Measurements from ENCODE around the gene CSNK2A1.

CSNK2A1 gene

DNA sequence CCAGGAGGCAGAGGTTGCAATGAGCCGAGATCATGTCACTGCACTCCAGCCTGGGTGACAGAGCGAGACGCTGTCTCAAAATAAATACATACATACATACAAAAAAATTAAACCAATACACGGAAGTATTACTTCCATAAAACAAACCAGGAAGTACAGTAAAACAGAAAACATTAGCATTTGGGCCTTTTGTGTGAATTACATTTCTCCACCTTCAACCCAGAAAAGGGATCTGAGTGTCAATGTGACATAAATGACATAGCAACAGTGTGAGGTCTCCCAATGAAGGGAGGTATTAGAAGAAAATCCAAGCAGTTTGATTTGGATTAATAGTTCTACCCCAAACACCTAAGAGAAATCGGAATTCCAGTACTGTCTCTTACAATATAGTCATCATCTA lies 10.1 kb downstream of the CSNK2A1 start:
- Histone ChIP-seq H3K79me1 (ENCODE audit: low read depth, low read length) (peaks cover 5% of the 10 kb centered on the region), H3K4me2 (ENCODE audit: insufficient read depth, low read length, poor library complexity, severe bottlenecking) (no peak overlapping the region), H3K14ac (ENCODE audit: low read length) (no peak overlapping the region), H2BK12ac (ENCODE audit: low read length) (no peak overlapping the region), H3K4me3 (ENCODE audit: low read length in 2 of 2) (no peak overlapping the region), H2BK5ac (ENCODE audit: low read length) (no peak overlapping the region), H2BK15ac (ENCODE audit: low read length) (no peak overlapping the region), H3K4me1 (ENCODE audit: control insufficient read depth in 2 of 2, insufficient read depth in 1 of 2, low read depth in 1 of 2, low read length in 2 of 2) (peaks cover 0 to 4% of the 10 kb centered on the region in 2 donors), H2AK5ac (ENCODE audit: low read depth, low read length) (no peak overlapping the region), H3K23ac (ENCODE audit: low read depth, low read length, poor library complexity) (no peak overlapping the region), H3K4ac (ENCODE audit: low read length) (no peak overlapping the region), H2BK120ac (ENCODE audit: low read depth, low read length) (no peak overlapping the region), H3K18ac (ENCODE audit: low read length) (no peak overlapping the region), H3K27me3 (ENCODE audit: control insufficient read depth in 3 of 3, insufficient read depth in 3 of 3, low read depth in 1 of 3, low read length in 3 of 3) (no peaks in the 10 kb centered on the region), H4K91ac (ENCODE audit: low read depth, low read length, poor library complexity) (no peak overlapping the region), H3K9ac (ENCODE audit: low read depth, low read length, poor library complexity) (no peak overlapping the region), H3K36me3 (replicated peaks in 1 of 2; ENCODE audit: control insufficient read depth in 2 of 2, insufficient read depth in 2 of 2, low read length in 2 of 2) (peaks cover 5 to 40% of the 10 kb centered on the region in 2 donors), H2AFZ (ENCODE audit: low read length) (no peak overlapping the region), H3K9me3 (replicated peaks in 1 of 2; ENCODE audit: control insufficient read depth in 2 of 2, insufficient read depth in 1 of 2, low read depth in 1 of 2, low read length in 2 of 2) (peaks cover 0 to 23% of the 10 kb centered on the region in 2 donors), H3K27ac (replicated peaks; ENCODE audit: low read length) (no peak overlapping the region), H4K8ac (ENCODE audit: low read depth, low read length) (no peak overlapping the region)
- DNase-seq (ENCODE audit: low spot score), result no peak
- no CpG with 5 or more reads among the region's 5 CpGs for WGBS, 2 donors (ENCODE audit: extremely low coverage in 2 of 2, insufficient read length in 2 of 2, insufficient replicate concordance in 1 of 2)

DNA sequence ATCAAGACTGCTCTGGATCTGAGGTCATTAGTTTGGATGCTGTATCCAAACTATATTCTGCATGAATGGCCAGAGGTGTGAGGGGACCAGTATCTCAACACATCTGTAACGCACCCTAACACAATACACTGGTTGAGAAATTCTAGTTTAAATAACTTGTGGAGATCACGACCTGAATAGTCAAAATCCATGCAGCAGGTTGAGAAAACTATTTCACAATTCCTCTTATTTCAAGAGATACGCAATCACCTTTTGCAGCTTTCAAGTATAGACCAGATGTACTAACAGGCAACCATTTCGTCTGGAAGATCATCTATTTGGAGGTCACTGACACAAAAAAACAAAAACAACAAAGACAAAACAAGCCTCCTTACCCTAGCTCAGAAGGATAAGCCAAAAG lies 11.1 kb downstream of the CSNK2A1 start:
- Histone ChIP-seq H2BK15ac (ENCODE audit: low read length) (no peak overlapping the region), H3K18ac (ENCODE audit: low read length) (no peak overlapping the region), H3K79me1 (ENCODE audit: low read depth, low read length) (peaks cover 5% of the 10 kb centered on the region), H3K4me3 (ENCODE audit: low read length in 2 of 2) (no peak overlapping the region), H3K9me3 (replicated peaks in 1 of 2; ENCODE audit: control insufficient read depth in 2 of 2, insufficient read depth in 1 of 2, low read depth in 1 of 2, low read length in 2 of 2) (peaks cover 6 to 27% of the 10 kb centered on the region in 2 donors), H3K4me2 (ENCODE audit: insufficient read depth, low read length, poor library complexity, severe bottlenecking) (no peak overlapping the region), H2AK5ac (ENCODE audit: low read depth, low read length) (no peak overlapping the region), H3K4me1 (ENCODE audit: control insufficient read depth in 2 of 2, insufficient read depth in 1 of 2, low read depth in 1 of 2, low read length in 2 of 2) (peaks cover 0 to 4% of the 10 kb centered on the region in 2 donors), H3K9ac (ENCODE audit: low read depth, low read length, poor library complexity) (no peak overlapping the region), H3K27ac (replicated peaks; ENCODE audit: low read length) (no peak overlapping the region), H2BK120ac (ENCODE audit: low read depth, low read length) (no peak overlapping the region), H3K14ac (ENCODE audit: low read length) (no peak overlapping the region), H3K27me3 (ENCODE audit: control insufficient read depth in 3 of 3, insufficient read depth in 3 of 3, low read depth in 1 of 3, low read length in 3 of 3) (no peaks in the 10 kb centered on the region), H4K8ac (ENCODE audit: low read depth, low read length) (no peak overlapping the region), H4K91ac (ENCODE audit: low read depth, low read length, poor library complexity) (no peak overlapping the region), H2BK12ac (ENCODE audit: low read length) (no peak overlapping the region), H2AFZ (ENCODE audit: low read length) (no peak overlapping the region), H2BK5ac (ENCODE audit: low read length) (no peak overlapping the region), H3K4ac (ENCODE audit: low read length) (no peak overlapping the region), H3K23ac (ENCODE audit: low read depth, low read length, poor library complexity) (no peak overlapping the region), H3K36me3 (replicated peaks in 1 of 2; ENCODE audit: control insufficient read depth in 2 of 2, insufficient read depth in 2 of 2, low read length in 2 of 2) (peaks cover 10 to 44% of the 10 kb centered on the region in 2 donors)
- WGBS, 2 donors (ENCODE audit: extremely low coverage in 2 of 2, insufficient read length in 2 of 2, insufficient replicate concordance in 1 of 2), result no CpG with 5 or more reads among the region's 4 CpGs
- DNase-seq (ENCODE audit: low spot score), result no peak

- Histone ChIP-seq H3K36me3 (replicated peaks in 1 of 2; ENCODE audit: control insufficient read depth in 2 of 2, insufficient read depth in 2 of 2, low read length in 2 of 2) (peaks cover 13 to 53% of the 10 kb centered on the region in 2 donors), H3K79me1 (ENCODE audit: low read depth, low read length) (peaks cover 5% of the 10 kb centered on the region), H3K9ac (ENCODE audit: low read depth, low read length, poor library complexity) (no peak overlapping the region), H3K4me3 (ENCODE audit: low read length in 2 of 2) (no peak overlapping the region), H3K27ac (replicated peaks; ENCODE audit: low read length) (no peak overlapping the region), H3K27me3 (ENCODE audit: control insufficient read depth in 3 of 3, insufficient read depth in 3 of 3, low read depth in 1 of 3, low read length in 3 of 3) (no peaks in the 10 kb centered on the region), H4K8ac (ENCODE audit: low read depth, low read length) (no peak overlapping the region), H3K4me2 (ENCODE audit: insufficient read depth, low read length, poor library complexity, severe bottlenecking) (no peak overlapping the region), H2AK5ac (ENCODE audit: low read depth, low read length) (no peak overlapping the region), H2BK12ac (ENCODE audit: low read length) (no peak overlapping the region), H3K14ac (ENCODE audit: low read length) (no peak overlapping the region), H3K4ac (ENCODE audit: low read length) (no peak overlapping the region), H2AFZ (ENCODE audit: low read length) (no peak overlapping the region), H3K9me3 (replicated peaks in 1 of 2; ENCODE audit: control insufficient read depth in 2 of 2, insufficient read depth in 1 of 2, low read depth in 1 of 2, low read length in 2 of 2) (peaks cover 9 to 36% of the 10 kb centered on the region in 2 donors), H2BK15ac (ENCODE audit: low read length) (no peak overlapping the region), H2BK120ac (ENCODE audit: low read depth, low read length) (no peak overlapping the region), H3K18ac (ENCODE audit: low read length) (no peak overlapping the region), H3K23ac (ENCODE audit: low read depth, low read length, poor library complexity) (no peak overlapping the region), H2BK5ac (ENCODE audit: low read length) (no peak overlapping the region), H4K91ac (ENCODE audit: low read depth, low read length, poor library complexity) (no peak overlapping the region), H3K4me1 (ENCODE audit: control insufficient read depth in 2 of 2, insufficient read depth in 1 of 2, low read depth in 1 of 2, low read length in 2 of 2) (peaks cover 0 to 4% of the 10 kb centered on the region in 2 donors)
- no peak for DNase-seq (ENCODE audit: low spot score)
Observed at GRCh38 chr20:531608-532007, 12.0 kb downstream of the CSNK2A1 start.

DNA sequence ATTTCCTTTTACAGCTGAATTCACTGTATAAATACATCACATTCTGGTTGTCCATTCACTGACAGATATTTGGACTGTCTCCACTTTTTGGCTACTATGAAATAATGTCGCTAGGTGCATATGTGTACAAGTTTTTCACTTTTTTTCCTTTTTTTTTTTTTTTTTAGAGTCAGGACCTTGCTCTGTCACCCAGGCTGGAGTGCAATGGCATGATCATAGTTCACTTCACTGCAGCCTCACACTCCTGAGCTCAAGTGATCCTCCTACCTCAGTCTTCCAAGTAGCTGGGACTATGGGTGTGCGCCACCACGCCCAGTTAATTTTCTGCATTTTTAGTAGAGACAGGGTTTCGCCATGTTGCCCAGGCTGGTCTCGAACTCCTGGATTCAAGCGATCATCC lies 13.3 kb downstream of the CSNK2A1 start:
- Histone ChIP-seq H3K4me3 (ENCODE audit: low read length in 2 of 2) (no peak overlapping the region), H3K4ac (ENCODE audit: low read length) (no peak overlapping the region), H4K8ac (ENCODE audit: low read depth, low read length) (no peak overlapping the region), H3K79me1 (ENCODE audit: low read depth, low read length) (peaks cover 5% of the 10 kb centered on the region), H2AFZ (ENCODE audit: low read length) (no peak overlapping the region), H3K27ac (replicated peaks; ENCODE audit: low read length) (no peak overlapping the region), H3K23ac (ENCODE audit: low read depth, low read length, poor library complexity) (no peak overlapping the region), H3K9me3 (replicated peaks in 1 of 2; ENCODE audit: control insufficient read depth in 2 of 2, insufficient read depth in 1 of 2, low read depth in 1 of 2, low read length in 2 of 2) (peaks cover 9 to 43% of the 10 kb centered on the region in 2 donors), H2AK5ac (ENCODE audit: low read depth, low read length) (no peak overlapping the region), H3K4me2 (ENCODE audit: insufficient read depth, low read length, poor library complexity, severe bottlenecking) (no peak overlapping the region), H3K4me1 (ENCODE audit: control insufficient read depth in 2 of 2, insufficient read depth in 1 of 2, low read depth in 1 of 2, low read length in 2 of 2) (peaks cover 0 to 4% of the 10 kb centered on the region in 2 donors), H3K9ac (ENCODE audit: low read depth, low read length, poor library complexity) (no peak overlapping the region), H3K14ac (ENCODE audit: low read length) (no peak overlapping the region), H3K36me3 (replicated peaks in 1 of 2; ENCODE audit: control insufficient read depth in 2 of 2, insufficient read depth in 2 of 2, low read length in 2 of 2) (peaks cover 13 to 64% of the 10 kb centered on the region in 2 donors), H2BK120ac (ENCODE audit: low read depth, low read length) (no peak overlapping the region), H2BK5ac (ENCODE audit: low read length) (no peak overlapping the region), H3K18ac (ENCODE audit: low read length) (no peak overlapping the region), H3K27me3 (ENCODE audit: control insufficient read depth in 3 of 3, insufficient read depth in 3 of 3, low read depth in 1 of 3, low read length in 3 of 3) (no peaks in the 10 kb centered on the region), H4K91ac (ENCODE audit: low read depth, low read length, poor library complexity) (no peak overlapping the region), H2BK12ac (ENCODE audit: low read length) (no peak overlapping the region), H2BK15ac (ENCODE audit: low read length) (no peak overlapping the region)
- WGBS, 2 donors (ENCODE audit: extremely low coverage in 2 of 2, insufficient read length in 2 of 2, insufficient replicate concordance in 1 of 2), result no CpG with 5 or more reads among the region's 6 CpGs
- no peak for DNase-seq (ENCODE audit: low spot score)

All from neuronal stem cell (in vitro differentiated cells).